GM13976 (cell line): ENCODE data around the gene ARMC9.

Experiments used
- DNase-seq: peaks from one replicate; pipeline ENCODE4 v3.0.0; 2012; ENCODE audit warnings: low spot score
- CTCF ChIP-seq: IDR thresholded peaks from 2 replicates; pipeline ENCODE4 v1.5.1; 2012; ENCODE audit warnings: borderline replicate concordance, mild to moderate bottlenecking; ENCODE audit not compliant: insufficient read depth; ENCODE audit errors: extremely low read depth, missing control alignments, control extremely low read depth
- in situ Hi-C: fragments of 300-500 bp; cut with MboI; formaldehyde crosslinking; loops from one replicate; pipeline ENCODE4 v1.12.0; 2022; ENCODE audit warnings: low sequenced_read_pairs, mixed read lengths, inconsistent platforms; ENCODE audit not compliant: unreplicated experiment

Gene ARMC9

GRCh38 chr2:231277962-231278361, 79.5 kb downstream of the ARMC9 start:
- in situ Hi-C loops: no loop called here
- DNase-seq: no peak
- TF ChIP-seq CTCF: no peak

- no peak for TF ChIP-seq CTCF
- in situ Hi-C loops: no loop called here
- DNase-seq: no peak
Observed at GRCh38 chr2:231278868-231279267, 80.4 kb downstream of the ARMC9 start.

- no peak for TF ChIP-seq CTCF
- no peak for DNase-seq
- in situ Hi-C loops: no loop called here
Observed at GRCh38 chr2:231280846-231281245, 82.4 kb downstream of the ARMC9 start.

- in situ Hi-C loops: no loop called here
- TF ChIP-seq CTCF: no peak
- no peak for DNase-seq
Observed at GRCh38 chr2:231284296-231284695, 85.9 kb downstream of the ARMC9 start.

- no peak for DNase-seq
- in situ Hi-C loops: no loop called here
- TF ChIP-seq CTCF: no peak
Observed at GRCh38 chr2:231286964-231287363, 88.5 kb downstream of the ARMC9 start.

- no peak for TF ChIP-seq CTCF
- DNase-seq: no peak
- in situ Hi-C loops: no loop called here
Observed at GRCh38 chr2:231287696-231288095, 89.3 kb downstream of the ARMC9 start.

- in situ Hi-C loops: no loop called here
- TF ChIP-seq CTCF: no peak
- no peak for DNase-seq
Observed at GRCh38 chr2:231288590-231288989, 90.2 kb downstream of the ARMC9 start.
